Measurements from ENCODE around the gene ZNF750.

The ZNF750 gene

GRCh38 chr17:82794781-82795482, 44.9 kb downstream of the ZNF750 start:
- DNase-seq (ENCODE audit: insufficient read length, low spot score) (no peak), FAIRE-seq (no peak)
- TF ChIP-seq SPI1 (IDR thresholded peaks at IDR 0.05; ENCODE audit: low read depth, low read length): no peak
- no peak for TF ChIP-seq TAF1 (IDR thresholded peaks at IDR 0.05; ENCODE audit: low read depth, low read length)
- no peak for TF ChIP-seq POLR2A (IDR thresholded peaks at IDR 0.05; ENCODE audit: low read depth, low read length)
- no peak for TF ChIP-seq PAX5 (IDR thresholded peaks at IDR 0.05; ENCODE audit: insufficient read depth, low read length, severe bottlenecking)
- no peak for TF ChIP-seq POLR2AphosphoS5 (IDR thresholded peaks at IDR 0.05; ENCODE audit: low read depth, low read length)
- no peak for TF ChIP-seq POU2F2 (IDR thresholded peaks at IDR 0.05; ENCODE audit: low read depth, low read length)

- TF ChIP-seq PAX5 (IDR thresholded peaks at IDR 0.05; ENCODE audit: insufficient read depth, low read length, severe bottlenecking) (no peak), POLR2AphosphoS5 (IDR thresholded peaks at IDR 0.05; ENCODE audit: low read depth, low read length) (no peak), POU2F2 (IDR thresholded peaks at IDR 0.05; ENCODE audit: low read depth, low read length) (no peak), TAF1 (IDR thresholded peaks at IDR 0.05; ENCODE audit: low read depth, low read length) (no peak), SPI1 (IDR thresholded peaks at IDR 0.05; ENCODE audit: low read depth, low read length) (no peak), POLR2A (IDR thresholded peaks at IDR 0.05; ENCODE audit: low read depth, low read length) (no peak)
- DNase-seq (ENCODE audit: insufficient read length, low spot score): no peak
- FAIRE-seq: no peak
These were observed 45.7 kb downstream of the ZNF750 start for GRCh38 chr17:82793974-82794630.

- FAIRE-seq (no peak), DNase-seq (ENCODE audit: insufficient read length, low spot score) (no peak)
- TF ChIP-seq TAF1 (IDR thresholded peaks at IDR 0.05; ENCODE audit: low read depth, low read length) (no peak), PAX5 (IDR thresholded peaks at IDR 0.05; ENCODE audit: insufficient read depth, low read length, severe bottlenecking) (no peak), POU2F2 (IDR thresholded peaks at IDR 0.05; ENCODE audit: low read depth, low read length) (no peak), SPI1 (IDR thresholded peaks at IDR 0.05; ENCODE audit: low read depth, low read length) (no peak), POLR2AphosphoS5 (IDR thresholded peaks at IDR 0.05; ENCODE audit: low read depth, low read length) (no peak), POLR2A (IDR thresholded peaks at IDR 0.05; ENCODE audit: low read depth, low read length) (no peak)
These were observed 48.3 kb downstream of the ZNF750 start for GRCh38 chr17:82791532-82791931.

DNA sequence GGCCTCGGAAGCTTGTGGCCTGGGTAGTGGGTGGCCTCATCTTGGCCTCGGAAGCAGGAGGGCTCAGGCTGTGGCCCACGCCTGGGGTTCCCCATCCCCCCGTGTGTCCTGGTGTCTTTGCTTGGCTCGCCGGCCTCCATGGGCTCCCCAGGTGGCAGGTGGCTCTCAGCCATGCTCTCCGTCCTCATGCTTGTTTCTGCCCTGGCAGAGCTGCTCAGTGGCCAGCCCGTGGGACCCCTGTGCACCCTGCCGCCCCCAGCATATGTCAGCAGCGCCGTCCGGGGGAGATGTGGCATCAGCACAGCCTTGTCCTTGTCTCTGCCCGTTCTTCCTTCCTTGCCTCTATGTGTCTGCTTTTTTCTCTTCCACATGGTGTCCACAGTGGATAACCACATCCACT, 49.4 kb downstream of the ZNF750 start:
- FAIRE-seq (no peak), DNase-seq (ENCODE audit: insufficient read length, low spot score) (no peak)
- TF ChIP-seq POLR2A (IDR thresholded peaks at IDR 0.05; ENCODE audit: low read depth, low read length): no peak
- no peak for TF ChIP-seq PAX5 (IDR thresholded peaks at IDR 0.05; ENCODE audit: insufficient read depth, low read length, severe bottlenecking)
- no peak for TF ChIP-seq POLR2AphosphoS5 (IDR thresholded peaks at IDR 0.05; ENCODE audit: low read depth, low read length)
- no peak for TF ChIP-seq SPI1 (IDR thresholded peaks at IDR 0.05; ENCODE audit: low read depth, low read length)
- TF ChIP-seq TAF1 (IDR thresholded peaks at IDR 0.05; ENCODE audit: low read depth, low read length): no peak
- no peak for TF ChIP-seq POU2F2 (IDR thresholded peaks at IDR 0.05; ENCODE audit: low read depth, low read length)

DNA sequence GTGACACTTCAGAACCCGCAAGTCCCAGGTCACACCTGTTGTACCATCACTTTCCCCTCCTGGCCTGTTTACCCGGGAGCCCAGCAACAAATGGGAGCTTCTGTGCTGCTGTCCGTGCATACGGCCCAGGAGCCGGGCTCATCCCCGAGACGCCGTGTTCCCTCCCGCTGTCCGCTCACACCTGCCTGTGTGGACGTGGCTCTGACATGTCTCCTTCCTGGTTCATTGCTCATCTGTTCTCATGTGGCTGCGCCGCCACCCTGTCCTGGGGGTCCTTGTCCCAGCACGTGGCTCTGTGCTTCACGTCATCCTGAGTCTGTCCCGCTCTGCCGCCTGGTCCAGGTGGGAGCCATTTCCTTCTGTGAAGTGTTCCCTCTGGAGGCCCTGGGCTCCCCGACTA, 50.0 kb downstream of the ZNF750 start:
- peak; percentile 45 for FAIRE-seq
- TF ChIP-seq POLR2A (IDR thresholded peaks at IDR 0.05; ENCODE audit: low read depth, low read length): no peak
- no peak for TF ChIP-seq PAX5 (IDR thresholded peaks at IDR 0.05; ENCODE audit: insufficient read depth, low read length, severe bottlenecking)
- TF ChIP-seq SPI1 (IDR thresholded peaks at IDR 0.05; ENCODE audit: low read depth, low read length): no peak
- no peak for TF ChIP-seq POU2F2 (IDR thresholded peaks at IDR 0.05; ENCODE audit: low read depth, low read length)
- TF ChIP-seq TAF1 (IDR thresholded peaks at IDR 0.05; ENCODE audit: low read depth, low read length): no peak
- no peak for TF ChIP-seq POLR2AphosphoS5 (IDR thresholded peaks at IDR 0.05; ENCODE audit: low read depth, low read length)
- no peak for DNase-seq (ENCODE audit: insufficient read length, low spot score)

DNA sequence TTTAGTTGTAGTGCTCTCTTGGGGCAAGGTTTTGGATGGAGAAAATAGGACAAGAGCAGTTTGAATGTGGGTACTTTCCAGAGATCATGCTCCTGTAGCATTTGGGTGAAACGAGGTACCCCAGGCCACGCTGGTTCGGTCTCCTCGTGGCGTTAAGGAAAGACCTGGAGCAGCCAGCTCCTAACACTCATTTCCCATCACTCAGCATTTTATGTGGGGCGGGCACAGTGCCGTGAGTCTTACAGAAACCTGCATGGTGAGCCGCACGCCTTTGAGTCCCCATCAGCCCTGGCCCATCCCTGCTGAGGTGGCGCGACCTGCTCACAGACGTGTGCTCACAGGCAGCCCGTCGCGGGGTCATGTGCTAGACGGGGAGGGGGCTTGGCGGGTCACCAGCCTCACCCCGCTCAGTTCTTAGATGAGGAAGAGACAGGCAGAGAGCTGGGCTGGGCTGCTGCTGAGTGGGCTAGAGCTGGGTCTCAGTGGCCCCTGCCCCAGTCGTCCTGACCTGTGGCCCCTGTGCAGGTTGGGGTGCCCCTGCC, 50.7 kb downstream of the ZNF750 start:
- DNase-seq (ENCODE audit: insufficient read length, low spot score) (no peak), FAIRE-seq (no peak)

GRCh38 chr17:82788206-82789001, 51.4 kb downstream of the ZNF750 start:
- DNase-seq (ENCODE audit: insufficient read length, low spot score): no peak
- FAIRE-seq: no peak
- TF ChIP-seq POLR2A (IDR thresholded peaks at IDR 0.05; ENCODE audit: low read depth, low read length) (no peak), PAX5 (IDR thresholded peaks at IDR 0.05; ENCODE audit: insufficient read depth, low read length, severe bottlenecking) (no peak), TAF1 (IDR thresholded peaks at IDR 0.05; ENCODE audit: low read depth, low read length) (no peak), SPI1 (IDR thresholded peaks at IDR 0.05; ENCODE audit: low read depth, low read length) (no peak)

More for the DNA sequence above, 50.7 kb downstream of the ZNF750 start:
- TF ChIP-seq SPI1 (IDR thresholded peaks at IDR 0.05; ENCODE audit: low read depth, low read length) (no peak), POLR2AphosphoS5 (IDR thresholded peaks at IDR 0.05; ENCODE audit: low read depth, low read length) (no peak), POLR2A (IDR thresholded peaks at IDR 0.05; ENCODE audit: low read depth, low read length) (no peak), TAF1 (IDR thresholded peaks at IDR 0.05; ENCODE audit: low read depth, low read length) (no peak), PAX5 (IDR thresholded peaks at IDR 0.05; ENCODE audit: insufficient read depth, low read length, severe bottlenecking) (no peak), POU2F2 (IDR thresholded peaks at IDR 0.05; ENCODE audit: low read depth, low read length) (no peak)

- peak; percentile 65 for DNase-seq (ENCODE audit: insufficient read length, low spot score)
- FAIRE-seq: peak; percentile 81
- TF ChIP-seq POLR2AphosphoS5 (IDR thresholded peaks at IDR 0.05; ENCODE audit: low read depth, low read length): no peak
- TF ChIP-seq POU2F2 (IDR thresholded peaks at IDR 0.05; ENCODE audit: low read depth, low read length): no peak
- TF ChIP-seq POLR2A (IDR thresholded peaks at IDR 0.05; ENCODE audit: low read depth, low read length): no peak
- no peak for TF ChIP-seq SPI1 (IDR thresholded peaks at IDR 0.05; ENCODE audit: low read depth, low read length)
- no peak for TF ChIP-seq TAF1 (IDR thresholded peaks at IDR 0.05; ENCODE audit: low read depth, low read length)
- TF ChIP-seq PAX5 (IDR thresholded peaks at IDR 0.05; ENCODE audit: insufficient read depth, low read length, severe bottlenecking): no peak
These were observed 52.6 kb downstream of the ZNF750 start for GRCh38 chr17:82787081-82787848.

All from GM12891 (cell line).